ENCODE results near the gene SCYGR2. TPM values are rescaled to one million over a fixed set of nuclear protein-coding genes. Genes with fewer than 3 reads are reported as not detected.

The SCYGR2 gene
- total and polyA plus RNA-seq, 10 donors, result not detected

GRCh38 chr2:227577555-227577954, 21.1 kb upstream of the SCYGR2 start:
- no peak for DNase-seq
- WGBS, 5 donors, result 52 to 76% (median 64%) methylated on average over 2 of the region's 2 CpGs

DNA sequence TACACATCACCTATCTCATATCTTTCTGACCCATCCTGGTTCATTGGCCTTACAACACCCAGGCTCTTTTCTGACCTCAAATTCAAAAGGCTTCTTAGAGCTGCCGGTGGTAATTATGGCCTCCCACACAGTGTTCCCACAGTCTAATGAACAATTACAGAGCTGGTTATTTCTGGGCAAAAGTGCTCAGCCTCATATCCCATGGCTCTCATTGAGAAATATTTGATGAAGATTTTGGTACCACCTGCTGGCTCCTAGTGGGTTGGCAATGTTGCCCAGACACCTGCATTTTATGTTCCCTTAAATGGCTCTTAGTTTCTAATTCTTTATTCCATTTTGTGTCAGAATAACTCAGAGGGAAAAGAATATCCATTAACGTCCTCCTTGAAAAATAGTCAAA, 20.1 kb upstream of the SCYGR2 start:
- Histone ChIP-seq H3K36me3 (no peaks in the 10 kb centered on the region), H3K9me3 (peaks cover 0 to 20% (median 16%) of the 10 kb centered on the region in 8 donors), H3K4me1 (no peaks in the 10 kb centered on the region), H3K27ac (no peak overlapping the region), H3K27me3 (replicated peaks in 1 of 7) (no peaks in the 10 kb centered on the region), H3K4me3 (no peak overlapping the region)
- 74 to 89% (median 80%) methylated on average over 2 of the region's 2 CpGs for WGBS, 5 donors
- intact Hi-C loops (cut with DNase I; ENCODE audit: low total_unique reads), result no loop called here
- DNase-seq, result no peak
- TF ChIP-seq POLR2AphosphoS5 (IDR thresholded peaks at IDR 0.05), result no peak
- TF ChIP-seq, protein P1, sequence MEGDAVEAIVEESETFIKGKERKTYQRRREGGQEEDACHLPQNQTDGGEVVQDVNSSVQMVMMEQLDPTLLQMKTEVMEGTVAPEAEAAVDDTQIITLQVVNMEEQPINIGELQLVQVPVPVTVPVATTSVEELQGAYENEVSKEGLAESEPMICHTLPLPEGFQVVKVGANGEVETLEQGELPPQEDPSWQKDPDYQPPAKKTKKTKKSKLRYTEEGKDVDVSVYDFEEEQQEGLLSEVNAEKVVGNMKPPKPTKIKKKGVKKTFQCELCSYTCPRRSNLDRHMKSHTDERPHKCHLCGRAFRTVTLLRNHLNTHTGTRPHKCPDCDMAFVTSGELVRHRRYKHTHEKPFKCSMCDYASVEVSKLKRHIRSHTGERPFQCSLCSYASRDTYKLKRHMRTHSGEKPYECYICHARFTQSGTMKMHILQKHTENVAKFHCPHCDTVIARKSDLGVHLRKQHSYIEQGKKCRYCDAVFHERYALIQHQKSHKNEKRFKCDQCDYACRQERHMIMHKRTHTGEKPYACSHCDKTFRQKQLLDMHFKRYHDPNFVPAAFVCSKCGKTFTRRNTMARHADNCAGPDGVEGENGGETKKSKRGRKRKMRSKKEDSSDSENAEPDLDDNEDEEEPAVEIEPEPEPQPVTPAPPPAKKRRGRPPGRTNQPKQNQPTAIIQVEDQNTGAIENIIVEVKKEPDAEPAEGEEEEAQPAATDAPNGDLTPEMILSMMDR (IDR thresholded peaks at IDR 0.05 in 8 of 11, conservative IDR thresholded peaks at IDR 0.05 in 3 of 11), result no peak
- TF ChIP-seq POLR2A (IDR thresholded peaks at IDR 0.05), result no peak

More at GRCh38 chr2:227577555-227577954, 21.1 kb upstream of the SCYGR2 start:
- no peaks in the 10 kb centered on the region for H3K36me3 ChIP-seq
- TF ChIP-seq POLR2A (IDR thresholded peaks at IDR 0.05), result no peak
- no peak for TF ChIP-seq POLR2AphosphoS5 (IDR thresholded peaks at IDR 0.05)
- TF ChIP-seq, protein P1 (IDR thresholded peaks at IDR 0.05 in 8 of 11, conservative IDR thresholded peaks at IDR 0.05 in 3 of 11), result no peak
- intact Hi-C loops (cut with DNase I; ENCODE audit: low total_unique reads), result no loop called here
- H3K4me3 ChIP-seq, result no peak overlapping the region
- no peaks in the 10 kb centered on the region for H3K4me1 ChIP-seq
- no peaks in the 10 kb centered on the region for H3K27me3 ChIP-seq (replicated peaks in 1 of 7)
- no peak overlapping the region for H3K27ac ChIP-seq
- H3K9me3 ChIP-seq, result peaks cover 0 to 10% (median 6%) of the 10 kb centered on the region in 8 donors

- Histone ChIP-seq H3K27ac (no peak overlapping the region), H3K27me3 (replicated peaks in 1 of 7) (no peaks in the 10 kb centered on the region), H3K9me3 (peaks cover 0 to 21% (median 16%) of the 10 kb centered on the region in 8 donors), H3K4me1 (no peaks in the 10 kb centered on the region), H3K36me3 (no peaks in the 10 kb centered on the region), H3K4me3 (no peak overlapping the region)
- TF ChIP-seq, protein P1 (IDR thresholded peaks at IDR 0.05 in 8 of 11, conservative IDR thresholded peaks at IDR 0.05 in 3 of 11), result no peak
- TF ChIP-seq POLR2A (IDR thresholded peaks at IDR 0.05), result no peak
- no peak for TF ChIP-seq POLR2AphosphoS5 (IDR thresholded peaks at IDR 0.05)
- intact Hi-C loops (cut with DNase I; ENCODE audit: low total_unique reads), result no loop called here
- 50 to 100% (median 95%) methylated on average over 1 of the region's 1 CpG for WGBS, 5 donors
- no peak for DNase-seq
These were observed 18.9 kb upstream of the SCYGR2 start for GRCh38 chr2:227579791-227580190.

GRCh38 chr2:227582369-227582768, 16.3 kb upstream of the SCYGR2 start:
- intact Hi-C loops (cut with DNase I; ENCODE audit: low total_unique reads), result no loop called here
- no peak overlapping the region for H3K4me3 ChIP-seq
- peaks cover 0 to 21% (median 16%) of the 10 kb centered on the region in 8 donors for H3K9me3 ChIP-seq
- H3K36me3 ChIP-seq, result no peaks in the 10 kb centered on the region
- H3K4me1 ChIP-seq, result no peaks in the 10 kb centered on the region
- no peak for DNase-seq
- TF ChIP-seq, protein P1 (IDR thresholded peaks at IDR 0.05 in 8 of 11, conservative IDR thresholded peaks at IDR 0.05 in 3 of 11), result no peak
- TF ChIP-seq POLR2AphosphoS5 (IDR thresholded peaks at IDR 0.05), result no peak
- no peak for TF ChIP-seq POLR2A (IDR thresholded peaks at IDR 0.05)
- no peak overlapping the region for H3K27ac ChIP-seq
- H3K27me3 ChIP-seq (replicated peaks in 1 of 7), result no peaks in the 10 kb centered on the region

Measured in spleen (tissue), 11 donors.